ENCODE results near the gene AIMP2. TPM values are rescaled to one million over a fixed set of nuclear protein-coding genes. Genes with fewer than 3 reads are reported as not detected.
"Not testable (repeated sequence)": the region's sequence is repeated elsewhere in the genome, so short reads cannot be mapped to it uniquely, and the experiment has no call there.

The AIMP2 gene
- total RNA-seq, 1 experiment from 2014 or later, result 61.8 TPM

DNA sequence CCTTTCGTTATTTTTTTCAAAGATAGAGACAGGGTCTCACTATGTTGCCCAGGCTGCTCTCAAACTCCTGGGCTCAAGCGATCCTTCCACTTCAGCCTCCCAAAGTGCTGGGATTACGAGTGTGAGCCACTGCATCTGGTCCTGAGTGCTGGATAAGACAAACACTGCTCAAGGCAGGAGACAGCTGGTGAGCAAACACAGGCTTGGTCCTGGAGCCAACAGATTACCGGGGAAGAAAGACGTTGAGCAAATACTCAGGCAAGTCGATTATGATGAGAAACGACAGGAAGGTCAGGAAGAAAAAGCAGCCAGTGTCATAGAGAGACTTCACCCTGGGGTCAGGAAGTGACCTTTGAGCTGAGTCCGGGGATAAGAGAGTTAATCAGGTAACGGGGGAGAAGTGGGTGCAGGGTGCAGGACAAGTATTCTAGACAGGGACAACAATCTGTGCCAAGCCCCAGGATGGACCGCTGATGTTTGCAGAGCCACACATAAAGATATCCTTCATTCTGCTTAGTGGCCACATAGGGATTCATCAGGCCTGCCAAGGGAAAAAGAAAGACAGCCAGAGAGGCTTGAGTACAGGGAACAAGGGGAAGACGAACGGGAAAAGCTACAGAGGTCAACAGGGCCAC is 29.3 kb upstream of the AIMP2 start:
- H3K4me3 ChIP-seq (replicated peaks in 1 of 2; ENCODE audit: low read depth in 1 of 2, low read length in 2 of 2); H3K9me3 ChIP-seq (ENCODE audit: control insufficient read depth in 1 of 2, insufficient read depth in 1 of 2, low read depth in 1 of 2, low read length in 2 of 2); POLR2A ChIA-PET; RAD21 ChIA-PET (ENCODE audit: low non-redundant PET in 1 of 2, low total read pairs in 2 of 2, uncharacterized antibody in 2 of 2, unreplicated experiment in 2 of 2); H3K9me2 ChIP-seq (ENCODE audit: insufficient read depth); H3K79me2 ChIP-seq (ENCODE audit: insufficient read depth, low read length); DNase-seq (ENCODE audit: low read depth, low spot score); intact Hi-C loops (cut with micrococcal nuclease); H3K36me3 ChIP-seq (ENCODE audit: control insufficient read depth in 1 of 2, insufficient read depth in 2 of 2, low read length in 2 of 2); H3K27ac ChIP-seq (ENCODE audit: low read depth, low read length); H3K27me3 ChIP-seq (ENCODE audit: insufficient read depth, low read length); H3K9ac ChIP-seq (ENCODE audit: low read length); CTCF ChIA-PET; H4K20me1 ChIP-seq (ENCODE audit: insufficient read depth); ATAC-seq; H3K4me1 ChIP-seq (ENCODE audit: control insufficient read depth in 1 of 2, insufficient read depth in 2 of 2, low read length in 2 of 2); H2AFZ ChIP-seq (ENCODE audit: low read depth, low read length, poor library complexity, severe bottlenecking); H3K4me2 ChIP-seq (ENCODE audit: low read length): not testable (repeated sequence)
- BruUV-seq (replicated peaks), result TSS peak; percentile 67

DNA sequence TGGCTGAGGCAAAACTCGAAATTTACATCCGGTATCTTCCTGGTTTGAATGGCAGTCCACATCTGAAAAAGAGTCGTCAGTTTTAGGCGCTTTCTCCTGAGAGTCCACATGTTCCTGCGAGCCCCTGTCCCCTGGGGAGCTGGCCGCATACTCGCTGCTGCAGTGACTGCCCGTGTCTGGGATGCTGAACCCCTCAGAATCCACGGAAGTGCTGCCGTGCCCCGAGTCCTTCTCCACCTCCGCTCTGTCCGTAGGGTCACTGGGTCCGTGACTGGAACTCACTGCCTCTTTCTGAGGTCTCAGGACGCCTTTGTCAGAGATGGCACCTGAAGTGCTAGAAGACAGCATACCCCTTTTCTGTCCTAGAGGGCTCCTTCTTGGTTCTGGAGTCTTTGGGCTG is 22.0 kb upstream of the AIMP2 start:
- BruUV-seq (replicated peaks), result TSS peak; percentile 59
- ATAC-seq, POLR2A ChIA-PET: not testable (repeated sequence)

More for the DNA sequence above, 22.0 kb upstream of the AIMP2 start:
- DNase-seq (ENCODE audit: low read depth, low spot score); H3K9ac ChIP-seq (ENCODE audit: low read length); H4K20me1 ChIP-seq (ENCODE audit: insufficient read depth); H3K79me2 ChIP-seq (ENCODE audit: insufficient read depth, low read length); H3K4me1 ChIP-seq (ENCODE audit: control insufficient read depth in 1 of 2, insufficient read depth in 2 of 2, low read length in 2 of 2); H3K9me2 ChIP-seq (ENCODE audit: insufficient read depth); H3K36me3 ChIP-seq (ENCODE audit: control insufficient read depth in 1 of 2, insufficient read depth in 2 of 2, low read length in 2 of 2); RAD21 ChIA-PET (ENCODE audit: low non-redundant PET in 1 of 2, low total read pairs in 2 of 2, uncharacterized antibody in 2 of 2, unreplicated experiment in 2 of 2); H2AFZ ChIP-seq (ENCODE audit: low read depth, low read length, poor library complexity, severe bottlenecking); H3K27ac ChIP-seq (ENCODE audit: low read depth, low read length); H3K9me3 ChIP-seq (ENCODE audit: control insufficient read depth in 1 of 2, insufficient read depth in 1 of 2, low read depth in 1 of 2, low read length in 2 of 2); H3K27me3 ChIP-seq (ENCODE audit: insufficient read depth, low read length); H3K4me3 ChIP-seq (replicated peaks in 1 of 2; ENCODE audit: low read depth in 1 of 2, low read length in 2 of 2); intact Hi-C loops (cut with micrococcal nuclease); CTCF ChIA-PET; H3K4me2 ChIP-seq (ENCODE audit: low read length): not testable (repeated sequence)
